OCI-LY7 (cell line): ENCODE results near the gene UCK2. TPM values are rescaled to one million over a fixed set of nuclear protein-coding genes. Genes with fewer than 3 reads are reported as not detected.

ENCODE experiments used
- BruUV-seq: library from RNA; stranded (reverse); fragments of 400-500 nt; replicated peaks from 2 replicates; lab custom pipeline; 2021; lab: Mats Ljungman, UMichigan
- CTCF ChIA-PET: fragments of 300-600 bp; sonication (Branson Sonifier 250); formaldehyde crosslinking; loops from one replicate; lab custom pipeline; 2022; ENCODE audit warnings: antibody characterized with exemption; ENCODE audit not compliant: unreplicated experiment; lab: Charles Lee
- POLR2A ChIA-PET: fragments of 300-600 bp; sonication (Branson Sonifier 250); formaldehyde crosslinking; loops from one replicate; lab custom pipeline; 2022; ENCODE audit warnings: antibody characterized with exemption; lab: Charles Lee
- DNase-seq: peaks from one replicate; pipeline ENCODE4 v3.0.0-alpha.2; 2015; ENCODE audit warnings: low spot score
- H2AFZ ChIP-seq: fragments of 200-600 bp; sonication (generic), shearing (Covaris generic); 2 replicates; pipeline ENCODE4 v1.6.1; 2014; ENCODE audit warnings: mild to moderate bottlenecking, antibody characterized with exemption, low read length, moderate library complexity
- H3K27ac ChIP-seq: fragments of 200-600 bp; sonication (generic); 2 replicates; pipeline ENCODE4 v1.5.1; 2014; ENCODE audit warnings: mixed run types, low read depth, mild to moderate bottlenecking, moderate library complexity, low read length, inconsistent platforms; ENCODE audit not compliant: poor library complexity, severe bottlenecking
- H3K36me3 ChIP-seq: fragments of 200-600 bp; sonication (generic); 2 replicates; pipeline ENCODE4 v1.6.1; 2014; ENCODE audit warnings: mild to moderate bottlenecking, antibody characterized with exemption, low read length, moderate library complexity, mixed read lengths; ENCODE audit not compliant: insufficient read depth
- H3K4me1 ChIP-seq: fragments of 200-600 bp; sonication (generic); 2 replicates; pipeline ENCODE4 v1.5.1; 2014; ENCODE audit warnings: mild to moderate bottlenecking, low read length; ENCODE audit not compliant: insufficient read depth, poor library complexity, severe bottlenecking
- H3K4me2 ChIP-seq: fragments of 200-600 bp; sonication (generic); 2 replicates; pipeline ENCODE4 v1.6.1; 2014; ENCODE audit warnings: mild to moderate bottlenecking, low read length
- H3K4me3 ChIP-seq: fragments of 200-600 bp; sonication (generic); 2 replicates; pipeline ENCODE4 v1.5.1; 2014; ENCODE audit warnings: mild to moderate bottlenecking, low read depth, low read length; ENCODE audit not compliant: poor library complexity, severe bottlenecking
- H3K79me2 ChIP-seq: fragments of 200-600 bp; sonication (generic); 2 replicates; pipeline ENCODE4 v1.6.1; 2016; ENCODE audit warnings: low read depth, mild to moderate bottlenecking, low read length, moderate library complexity, mixed read lengths; ENCODE audit not compliant: insufficient read depth
- H3K9me2 ChIP-seq: fragments of 200-600 bp; sonication (generic); 2 replicates; pipeline ENCODE4 v1.6.1; 2016; ENCODE audit warnings: mild to moderate bottlenecking, low read length, mixed read lengths; ENCODE audit not compliant: insufficient read depth
- H3K9me3 ChIP-seq: fragments of 200-600 bp; sonication (generic); 2 replicates; pipeline ENCODE4 v1.6.1; 2014; ENCODE audit warnings: mild to moderate bottlenecking, mixed run types, low read length, mixed read lengths
- H4K20me1 ChIP-seq: fragments of 200-600 bp; sonication (generic); 2 replicates; pipeline ENCODE4 v1.6.1; 2014; ENCODE audit warnings: mild to moderate bottlenecking, antibody characterized with exemption, low read length, moderate library complexity, mixed read lengths; ENCODE audit not compliant: insufficient read depth
- EZH2phosphoT487 ChIP-seq: fragments of 200-600 bp; sonication (generic); IDR thresholded peaks from 2 replicates; pipeline ENCODE4 v1.6.1; 2018; ENCODE audit warnings: low read depth, borderline replicate concordance, mild to moderate bottlenecking, mixed run types, antibody characterized with exemption, low read length, moderate library complexity, mixed read lengths
- intact Hi-C: fragments of 100-400 bp; cut with micrococcal nuclease; formaldehyde crosslinking; loops from one replicate; pipeline ENCODE4 v1.10.0; 2022; ENCODE audit not compliant: unreplicated experiment
- total RNA-seq, 2 experiments: library from RNA; depleted of rRNA in 1 of 2; stranded (reverse); fragments of >200 nt in 1 of 2; shearing (Covaris generic) in 1 of 2; gene quantifications; 2 replicates each; pipeline ENCODE4 v1.2.3, GENCODE V29; 2014 to 2022
- TF ChIP-seq, protein P1 (sequence below): fragments of 200-600 bp; sonication (generic); conservative IDR thresholded peaks from 2 replicates; pipeline ENCODE4 v1.5.1; 2014; ENCODE audit warnings: mild to moderate bottlenecking, antibody characterized with exemption, low read length, moderate library complexity, mixed read lengths

UCK2 gene
- total RNA-seq, 2 experiments from 2014 or later, result 66.0 to 75.8 TPM

GRCh38 chr1:165854101-165854845, 26.9 kb downstream of the UCK2 start:
- no peak overlapping the region for H3K27ac ChIP-seq
- H3K9me2 ChIP-seq, result no peaks in the 10 kb centered on the region
- no TSS peak for BruUV-seq
- H3K4me3 ChIP-seq, result no peak overlapping the region
- no peak overlapping the region for H2AFZ ChIP-seq
- H3K4me2 ChIP-seq, result no peak overlapping the region
- H3K36me3 ChIP-seq, result no peaks in the 10 kb centered on the region
- intact Hi-C loops, result no loop called here
- DNase-seq, result no peak
- peaks cover 20% of the 10 kb centered on the region; the same call in 1 of the 2 replicates for H4K20me1 ChIP-seq
- ChIA-PET POLR2A (interaction anchor here (1.2 to 1.4 kb wide), 2 partner anchors 11 to 29 kb away, joined by 3 to 4 read pairs; no protein-coding TSS in a partner anchor), CTCF (no interaction called here)
- peaks cover 8% of the 10 kb centered on the region for H3K4me1 ChIP-seq
- TF ChIP-seq, protein P1, sequence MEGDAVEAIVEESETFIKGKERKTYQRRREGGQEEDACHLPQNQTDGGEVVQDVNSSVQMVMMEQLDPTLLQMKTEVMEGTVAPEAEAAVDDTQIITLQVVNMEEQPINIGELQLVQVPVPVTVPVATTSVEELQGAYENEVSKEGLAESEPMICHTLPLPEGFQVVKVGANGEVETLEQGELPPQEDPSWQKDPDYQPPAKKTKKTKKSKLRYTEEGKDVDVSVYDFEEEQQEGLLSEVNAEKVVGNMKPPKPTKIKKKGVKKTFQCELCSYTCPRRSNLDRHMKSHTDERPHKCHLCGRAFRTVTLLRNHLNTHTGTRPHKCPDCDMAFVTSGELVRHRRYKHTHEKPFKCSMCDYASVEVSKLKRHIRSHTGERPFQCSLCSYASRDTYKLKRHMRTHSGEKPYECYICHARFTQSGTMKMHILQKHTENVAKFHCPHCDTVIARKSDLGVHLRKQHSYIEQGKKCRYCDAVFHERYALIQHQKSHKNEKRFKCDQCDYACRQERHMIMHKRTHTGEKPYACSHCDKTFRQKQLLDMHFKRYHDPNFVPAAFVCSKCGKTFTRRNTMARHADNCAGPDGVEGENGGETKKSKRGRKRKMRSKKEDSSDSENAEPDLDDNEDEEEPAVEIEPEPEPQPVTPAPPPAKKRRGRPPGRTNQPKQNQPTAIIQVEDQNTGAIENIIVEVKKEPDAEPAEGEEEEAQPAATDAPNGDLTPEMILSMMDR, result no peak
- TF ChIP-seq EZH2phosphoT487, result no peak
- H3K9me3 ChIP-seq, result no peaks in the 10 kb centered on the region
- peaks cover 76% of the 10 kb centered on the region for H3K79me2 ChIP-seq

GRCh38 chr1:165855010-165855838, 27.8 kb downstream of the UCK2 start:
- POLR2A ChIA-PET, result interaction anchor here (0.5 to 1.9 kb wide), 6 partner anchors 9 to 1791 kb away, joined by 3 to 10 read pairs (median 4); no protein-coding TSS in a partner anchor
- CTCF ChIA-PET, result no interaction called here
- peaks cover 68% of the 10 kb centered on the region for H3K79me2 ChIP-seq

More at GRCh38 chr1:165855010-165855838, 27.8 kb downstream of the UCK2 start:
- Histone ChIP-seq H4K20me1 (peaks cover 20% of the 10 kb centered on the region; the same call in 1 of the 2 replicates), H3K9me2 (no peaks in the 10 kb centered on the region), H2AFZ (no peak overlapping the region), H3K4me2 (no peak overlapping the region), H3K36me3 (no peaks in the 10 kb centered on the region), H3K4me3 (no peak overlapping the region), H3K27ac (no peak overlapping the region), H3K9me3 (no peaks in the 10 kb centered on the region), H3K4me1 (peaks cover 8% of the 10 kb centered on the region)
- intact Hi-C loops, result no loop called here
- TF ChIP-seq EZH2phosphoT487, result no peak
- TF ChIP-seq, protein P1, result no peak
- no peak for DNase-seq
- no TSS peak for BruUV-seq
